ENCODE measurements around the gene KRT80. TPM values are rescaled to one million over a fixed set of nuclear protein-coding genes. Genes with fewer than 3 reads are reported as not detected.

Gene KRT80
- total RNA-seq, 2 donors from 2014 or later, result 0.66 to 4.9 TPM

DNA sequence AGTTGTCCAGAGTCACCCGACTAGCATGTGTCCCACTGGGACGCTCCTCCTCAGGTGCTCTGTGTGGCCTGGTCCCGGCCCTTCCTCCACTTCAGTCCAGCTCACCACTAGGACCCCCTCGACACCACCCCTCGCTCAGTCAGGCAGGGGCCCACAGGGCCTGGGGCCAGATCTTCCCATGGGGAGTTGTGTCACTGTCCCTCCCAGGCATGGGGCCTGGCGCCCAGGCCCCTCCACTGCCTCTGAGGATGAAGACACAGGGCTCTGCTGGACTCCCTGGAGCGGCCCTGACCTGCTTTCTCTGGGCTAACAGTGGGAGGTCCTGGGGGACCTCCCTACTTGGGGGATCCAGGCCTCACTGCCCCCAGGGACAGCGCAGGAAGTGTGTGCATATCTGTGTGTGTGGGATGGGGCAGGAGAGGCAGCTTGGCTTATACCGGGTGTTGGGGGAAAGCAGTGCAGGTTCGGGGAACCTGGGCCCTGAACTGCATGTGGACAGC lies 43.8 kb downstream of the KRT80 start:
- TF ChIP-seq, protein P1, sequence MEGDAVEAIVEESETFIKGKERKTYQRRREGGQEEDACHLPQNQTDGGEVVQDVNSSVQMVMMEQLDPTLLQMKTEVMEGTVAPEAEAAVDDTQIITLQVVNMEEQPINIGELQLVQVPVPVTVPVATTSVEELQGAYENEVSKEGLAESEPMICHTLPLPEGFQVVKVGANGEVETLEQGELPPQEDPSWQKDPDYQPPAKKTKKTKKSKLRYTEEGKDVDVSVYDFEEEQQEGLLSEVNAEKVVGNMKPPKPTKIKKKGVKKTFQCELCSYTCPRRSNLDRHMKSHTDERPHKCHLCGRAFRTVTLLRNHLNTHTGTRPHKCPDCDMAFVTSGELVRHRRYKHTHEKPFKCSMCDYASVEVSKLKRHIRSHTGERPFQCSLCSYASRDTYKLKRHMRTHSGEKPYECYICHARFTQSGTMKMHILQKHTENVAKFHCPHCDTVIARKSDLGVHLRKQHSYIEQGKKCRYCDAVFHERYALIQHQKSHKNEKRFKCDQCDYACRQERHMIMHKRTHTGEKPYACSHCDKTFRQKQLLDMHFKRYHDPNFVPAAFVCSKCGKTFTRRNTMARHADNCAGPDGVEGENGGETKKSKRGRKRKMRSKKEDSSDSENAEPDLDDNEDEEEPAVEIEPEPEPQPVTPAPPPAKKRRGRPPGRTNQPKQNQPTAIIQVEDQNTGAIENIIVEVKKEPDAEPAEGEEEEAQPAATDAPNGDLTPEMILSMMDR (IDR thresholded peaks at IDR 0.05), result no peak
- H3K27ac ChIP-seq, result peak overlapping the region; percentile 97
- H3K27me3 ChIP-seq, result no peaks in the 10 kb centered on the region
- no peak for DNase-seq
- H3K36me3 ChIP-seq, result no peaks in the 10 kb centered on the region
- intact Hi-C loops (cut with DNase I), result no loop called here
- peak overlapping the region; percentile 61 to 99 for H3K9ac ChIP-seq (ENCODE audit: low read depth in 2 of 2, low read length in 2 of 2)
- H3K4me3 ChIP-seq, result no peak overlapping the region
- H3K4me1 ChIP-seq, result peaks cover 24% of the 10 kb centered on the region
- no peaks in the 10 kb centered on the region for H3K9me3 ChIP-seq

DNA sequence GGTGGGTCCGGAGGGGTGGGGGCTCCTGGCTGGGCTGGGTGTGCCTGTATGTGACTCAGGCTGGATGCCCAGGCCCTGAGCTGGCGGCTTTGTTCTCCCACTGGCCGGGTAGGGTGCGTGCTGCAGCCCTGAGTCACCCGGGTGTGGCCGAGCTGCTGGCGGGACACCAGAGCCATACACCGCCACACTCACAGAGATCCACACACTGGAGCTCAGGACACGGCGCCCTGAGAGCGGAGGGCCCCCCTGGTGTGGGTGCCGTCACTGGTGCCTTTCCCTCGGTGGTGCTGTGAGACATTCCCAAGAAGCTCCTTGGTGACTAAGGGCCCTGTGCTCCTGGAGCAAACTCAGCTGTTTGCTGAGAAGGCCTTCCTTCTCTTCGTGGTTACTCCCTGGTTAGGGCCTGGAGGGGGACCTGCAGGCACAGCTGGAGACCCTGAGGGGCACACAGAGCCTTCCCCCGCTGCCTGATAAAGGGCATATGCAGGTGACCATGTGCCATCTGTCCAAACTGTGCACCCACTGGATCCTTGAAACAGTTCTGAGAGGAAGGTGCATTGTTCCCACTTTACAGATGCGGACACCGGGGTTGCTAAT lies 44.3 kb downstream of the KRT80 start:
- Histone ChIP-seq H3K27ac (peak overlapping the region; percentile 97), H3K36me3 (no peaks in the 10 kb centered on the region), H3K4me3 (no peak overlapping the region), H3K9ac (ENCODE audit: low read depth in 2 of 2, low read length in 2 of 2) (peak overlapping the region; percentile 61 to 99), H3K9me3 (no peaks in the 10 kb centered on the region), H3K4me1 (peaks cover 24% of the 10 kb centered on the region), H3K27me3 (no peaks in the 10 kb centered on the region)
- TF ChIP-seq, protein P1 (IDR thresholded peaks at IDR 0.05), result no peak
- peak; percentile 95 for DNase-seq
- intact Hi-C loops (cut with DNase I), result no loop called here

DNA sequence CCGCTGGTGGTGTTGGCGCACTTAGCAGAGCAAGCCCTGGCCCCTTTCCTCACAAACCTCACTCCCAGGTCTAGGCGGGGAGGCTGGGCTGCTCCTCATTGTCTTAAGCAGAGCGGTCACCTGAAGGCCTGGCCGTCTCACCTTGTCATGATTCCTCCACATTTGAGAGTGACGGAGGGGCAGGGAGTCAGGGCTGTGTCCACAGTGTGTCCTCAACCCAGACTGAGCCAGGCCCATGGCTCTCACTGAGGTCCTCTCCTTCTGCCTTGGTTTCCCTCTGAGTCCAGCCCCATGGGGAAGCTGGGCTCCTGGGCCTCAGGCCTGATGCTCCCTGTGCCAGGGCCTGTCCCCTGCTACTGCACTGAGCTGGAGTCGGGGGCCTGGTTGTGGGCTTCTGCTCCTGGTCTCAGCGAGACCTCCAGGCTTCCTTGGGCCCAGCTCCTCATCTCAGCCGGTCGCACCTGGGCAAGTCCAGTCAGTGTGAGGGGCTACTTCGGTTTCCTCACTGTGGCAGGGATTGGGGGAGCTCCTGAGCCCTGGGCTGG lies 44.9 kb downstream of the KRT80 start:
- peak; percentile 36 for DNase-seq
- H3K27me3 ChIP-seq, result no peaks in the 10 kb centered on the region

DNA sequence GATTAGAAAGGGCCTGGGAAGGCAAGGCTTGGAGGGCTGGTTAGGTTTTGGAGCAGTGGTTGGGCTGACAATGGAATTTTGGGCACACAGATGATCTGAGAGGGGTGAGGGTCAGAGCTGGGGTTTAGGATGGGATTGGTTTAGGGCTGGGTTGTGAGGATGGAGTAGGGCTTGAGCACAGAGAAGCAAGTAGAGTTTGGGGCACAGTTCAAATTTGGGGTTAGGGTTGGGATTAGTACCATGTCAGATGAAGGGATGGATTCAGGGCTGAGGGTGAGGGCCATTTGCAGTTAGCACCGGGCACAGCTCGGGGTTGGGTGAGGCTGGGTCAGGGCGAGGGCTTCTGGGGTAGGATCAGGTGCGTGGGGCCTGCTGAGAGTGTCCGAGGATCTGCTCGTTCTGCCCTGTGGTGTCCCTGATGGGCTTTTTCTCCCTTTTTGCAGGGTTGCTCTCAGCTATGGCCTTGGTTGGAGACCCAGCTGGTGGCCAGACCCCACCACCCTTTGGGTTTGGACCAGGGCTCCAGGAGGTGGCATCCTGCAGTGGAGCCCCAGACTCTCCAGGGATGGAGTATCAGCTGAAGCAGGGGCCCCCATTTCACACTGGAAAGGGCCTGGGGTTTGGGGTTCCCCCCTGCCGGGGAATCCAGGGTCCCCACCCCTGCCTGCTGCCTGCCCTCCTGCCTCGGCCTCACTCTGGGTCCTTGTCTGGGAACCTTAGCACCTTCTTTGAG lies 45.6 kb downstream of the KRT80 start:
- Histone ChIP-seq H3K4me1 (peaks cover 19% of the 10 kb centered on the region), H3K9ac (ENCODE audit: low read depth in 2 of 2, low read length in 2 of 2) (peak overlapping the region; percentile 76 to 99), H3K9me3 (no peaks in the 10 kb centered on the region), H3K36me3 (no peaks in the 10 kb centered on the region), H3K27ac (peak overlapping the region; percentile 97), H3K27me3 (no peaks in the 10 kb centered on the region), H3K4me3 (no peak overlapping the region)
- TF ChIP-seq, protein P1 (IDR thresholded peaks at IDR 0.05), result no peak
- intact Hi-C loops (cut with DNase I), result no loop called here
- DNase-seq, result no peak

More for the DNA sequence above, 44.9 kb downstream of the KRT80 start:
- Histone ChIP-seq H3K4me1 (peaks cover 21% of the 10 kb centered on the region), H3K9me3 (no peaks in the 10 kb centered on the region), H3K27ac (peak overlapping the region; percentile 97), H3K4me3 (no peak overlapping the region), H3K36me3 (no peaks in the 10 kb centered on the region), H3K9ac (ENCODE audit: low read depth in 2 of 2, low read length in 2 of 2) (peak overlapping the region; percentile 76 to 99)
- intact Hi-C loops (cut with DNase I), result no loop called here
- TF ChIP-seq, protein P1 (IDR thresholded peaks at IDR 0.05), result no peak

DNA sequence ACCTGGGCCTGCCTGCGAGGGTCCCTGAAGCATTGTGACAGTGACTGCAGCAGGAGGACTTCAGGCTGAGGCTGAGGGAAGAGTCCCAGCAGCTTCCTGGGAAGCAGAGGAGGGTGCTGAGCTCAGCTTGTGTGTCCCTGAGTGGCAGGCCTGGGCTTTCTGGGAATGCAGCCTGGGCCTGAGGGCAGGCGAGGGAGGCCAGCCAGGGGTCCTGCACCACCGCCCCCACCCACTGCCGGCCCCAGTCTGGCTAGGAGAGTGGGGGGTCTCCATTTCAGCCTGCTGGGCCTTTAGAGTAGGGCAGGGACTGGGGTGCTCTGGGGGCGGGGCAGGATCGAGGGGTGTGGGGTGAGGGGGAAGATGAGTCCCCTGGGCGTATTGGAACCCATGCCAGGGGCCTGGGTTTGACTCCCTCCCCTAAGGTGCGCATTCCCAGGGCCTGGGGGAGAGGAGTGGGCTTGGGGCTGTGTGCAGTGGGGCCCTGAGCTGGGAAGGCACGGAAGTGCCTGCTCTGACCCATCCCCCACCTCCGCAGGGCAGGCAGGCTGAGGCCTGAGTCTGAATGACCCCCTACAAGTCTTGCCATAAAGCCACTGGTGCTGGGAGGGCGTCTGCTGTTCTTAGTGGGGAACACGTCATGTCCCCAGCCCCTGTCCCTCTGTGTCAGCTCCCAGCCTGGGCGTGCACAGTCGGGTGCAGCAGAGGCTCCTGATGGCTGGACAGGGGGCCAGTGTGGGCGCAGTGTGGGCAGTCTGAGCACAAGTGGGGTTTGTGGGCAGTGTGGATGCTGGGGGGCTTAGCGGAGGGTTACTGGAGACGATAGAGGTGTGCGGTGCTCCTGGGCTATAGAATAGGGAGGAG lies 46.4 kb downstream of the KRT80 start:
- intact Hi-C loops (cut with DNase I), result no loop called here
- Histone ChIP-seq H3K4me1 (peaks cover 19% of the 10 kb centered on the region), H3K9ac (ENCODE audit: low read depth in 2 of 2, low read length in 2 of 2) (peak overlapping the region in 1 of 2 donors; percentile 99), H3K9me3 (no peaks in the 10 kb centered on the region), H3K27me3 (no peaks in the 10 kb centered on the region), H3K4me3 (no peak overlapping the region), H3K27ac (no peak overlapping the region), H3K36me3 (no peaks in the 10 kb centered on the region)
- DNase-seq, result no peak
- TF ChIP-seq, protein P1 (IDR thresholded peaks at IDR 0.05), result no peak
